ENCODE data around the gene GMDS.

The GMDS gene

GRCh38 chr6:1767481-1768246 is 477.7 kb downstream of the GMDS start:
- no peaks in the 10 kb centered on the region for H3K27me3 ChIP-seq
- intact Hi-C loops (cut with DNase I; ENCODE audit: low total_unique reads): no loop called here
- H3K27ac ChIP-seq: peak overlapping the region; percentile 47 to 75
- TF ChIP-seq, protein P1, sequence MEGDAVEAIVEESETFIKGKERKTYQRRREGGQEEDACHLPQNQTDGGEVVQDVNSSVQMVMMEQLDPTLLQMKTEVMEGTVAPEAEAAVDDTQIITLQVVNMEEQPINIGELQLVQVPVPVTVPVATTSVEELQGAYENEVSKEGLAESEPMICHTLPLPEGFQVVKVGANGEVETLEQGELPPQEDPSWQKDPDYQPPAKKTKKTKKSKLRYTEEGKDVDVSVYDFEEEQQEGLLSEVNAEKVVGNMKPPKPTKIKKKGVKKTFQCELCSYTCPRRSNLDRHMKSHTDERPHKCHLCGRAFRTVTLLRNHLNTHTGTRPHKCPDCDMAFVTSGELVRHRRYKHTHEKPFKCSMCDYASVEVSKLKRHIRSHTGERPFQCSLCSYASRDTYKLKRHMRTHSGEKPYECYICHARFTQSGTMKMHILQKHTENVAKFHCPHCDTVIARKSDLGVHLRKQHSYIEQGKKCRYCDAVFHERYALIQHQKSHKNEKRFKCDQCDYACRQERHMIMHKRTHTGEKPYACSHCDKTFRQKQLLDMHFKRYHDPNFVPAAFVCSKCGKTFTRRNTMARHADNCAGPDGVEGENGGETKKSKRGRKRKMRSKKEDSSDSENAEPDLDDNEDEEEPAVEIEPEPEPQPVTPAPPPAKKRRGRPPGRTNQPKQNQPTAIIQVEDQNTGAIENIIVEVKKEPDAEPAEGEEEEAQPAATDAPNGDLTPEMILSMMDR (IDR thresholded peaks at IDR 0.05): no peak
- no peaks in the 10 kb centered on the region for H3K36me3 ChIP-seq
- peak; percentile 75 to 86 for DNase-seq
- H3K9me3 ChIP-seq: no peaks in the 10 kb centered on the region
- H3K4me1 ChIP-seq: peaks cover 0 to 51% (median 33%) of the 10 kb centered on the region in 4 donors
- H3K4me3 ChIP-seq: no peak overlapping the region

DNA sequence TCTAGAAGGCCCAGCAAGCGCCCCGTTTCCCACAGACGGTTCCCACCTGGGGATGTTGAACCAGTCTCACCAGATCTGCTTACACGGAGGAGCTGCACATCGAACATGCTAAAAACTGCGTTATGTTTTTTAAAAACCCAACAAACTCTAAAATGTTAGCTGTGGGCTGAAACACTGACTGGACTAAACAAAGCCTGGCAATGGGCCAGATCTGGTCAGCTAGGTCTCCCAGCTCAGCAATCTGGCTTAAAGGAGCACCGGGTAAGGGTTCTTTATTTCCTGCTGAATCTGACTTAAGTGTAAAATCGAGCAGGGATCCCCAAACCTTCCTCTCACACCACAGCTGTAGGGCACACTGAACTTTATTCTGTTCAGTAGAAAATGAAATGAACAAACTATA is 478.8 kb downstream of the GMDS start:
- TF ChIP-seq, protein P1 (IDR thresholded peaks at IDR 0.05): no peak
- Histone ChIP-seq H3K9me3 (no peaks in the 10 kb centered on the region), H3K4me1 (peaks cover 0 to 51% (median 33%) of the 10 kb centered on the region in 4 donors), H3K36me3 (no peaks in the 10 kb centered on the region), H3K4me3 (no peak overlapping the region), H3K27me3 (no peaks in the 10 kb centered on the region), H3K27ac (peak overlapping the region; percentile 75 to 76)
- DNase-seq: no peak
- intact Hi-C loops (cut with DNase I; ENCODE audit: low total_unique reads): no loop called here

DNA sequence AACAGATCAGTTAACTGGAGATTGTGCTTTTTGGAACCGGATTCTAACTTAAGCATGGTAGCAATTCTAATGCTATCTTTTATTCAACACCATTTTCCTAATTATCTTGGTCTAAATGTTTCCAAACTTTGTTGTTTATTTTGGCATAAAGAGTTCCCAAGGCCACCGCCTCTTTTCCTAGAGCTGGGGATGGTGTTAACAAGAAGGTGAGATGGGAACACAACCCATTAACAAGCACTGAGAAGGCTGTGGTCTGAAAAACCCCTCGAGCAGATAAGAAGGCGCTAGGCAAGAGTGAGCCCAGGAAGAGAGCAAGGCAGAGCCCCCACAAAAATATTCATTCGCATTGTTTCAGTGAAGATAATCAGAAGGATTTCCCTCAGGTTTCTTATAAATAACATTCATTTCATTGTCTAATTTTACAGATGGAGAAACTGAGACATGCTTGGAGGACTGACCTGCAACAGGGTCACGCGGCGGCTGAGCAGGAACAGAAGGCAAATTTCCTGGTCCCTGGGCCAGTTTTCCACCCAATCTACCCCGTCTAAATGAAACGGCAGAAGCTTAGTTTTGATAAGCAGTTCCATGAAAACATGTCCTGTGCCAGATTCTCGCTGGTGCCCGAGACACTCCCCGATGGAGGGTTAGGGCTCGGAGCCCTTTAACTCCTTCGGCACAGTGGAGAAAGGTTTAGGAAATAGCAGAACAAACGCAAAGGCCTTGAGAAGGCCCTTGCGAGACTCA is 480.1 kb downstream of the GMDS start:
- Histone ChIP-seq H3K36me3 (no peaks in the 10 kb centered on the region), H3K4me3 (peak overlapping the region; percentile 6 to 33), H3K9me3 (no peaks in the 10 kb centered on the region), H3K27me3 (no peaks in the 10 kb centered on the region), H3K27ac (peak overlapping the region; percentile 75 to 76), H3K4me1 (peaks cover 0 to 51% (median 33%) of the 10 kb centered on the region in 4 donors)
- TF ChIP-seq, protein P1 (IDR thresholded peaks at IDR 0.05): no peak
- intact Hi-C loops (cut with DNase I; ENCODE audit: low total_unique reads): no loop called here
- DNase-seq: no peak

DNA sequence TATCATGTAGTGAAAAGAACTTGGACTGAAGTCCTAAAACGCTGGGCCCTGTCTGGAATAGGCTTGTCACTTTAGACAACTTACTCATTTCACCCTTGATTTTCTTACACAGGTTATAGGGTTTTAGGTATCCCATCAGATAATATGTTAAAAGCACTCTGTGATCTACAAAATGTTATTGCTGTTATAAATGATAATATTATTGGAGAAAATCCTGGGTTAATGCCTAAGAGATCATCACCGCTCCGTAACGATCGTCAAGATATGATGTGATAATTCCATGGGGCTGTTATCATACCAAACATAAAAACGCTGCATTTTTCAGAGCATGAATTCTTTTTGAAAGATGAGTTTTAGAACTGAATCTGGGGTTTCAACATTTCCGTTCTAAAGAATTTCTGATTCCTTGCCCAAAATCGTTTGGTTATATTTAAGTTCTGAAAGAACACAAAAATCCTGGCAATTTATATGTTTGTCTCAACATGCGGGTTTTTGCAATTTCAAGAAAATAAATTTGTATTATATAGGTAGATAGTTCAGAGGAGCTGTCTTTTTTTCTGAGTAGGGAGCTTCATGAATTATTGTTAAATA is 480.9 kb downstream of the GMDS start:
- TF ChIP-seq, protein P1 (IDR thresholded peaks at IDR 0.05): no peak
- Histone ChIP-seq H3K27ac (peak overlapping the region; percentile 75 to 76), H3K36me3 (no peaks in the 10 kb centered on the region), H3K4me1 (peaks cover 0 to 51% (median 33%) of the 10 kb centered on the region in 4 donors), H3K4me3 (peak overlapping the region; percentile 4 to 33), H3K9me3 (no peaks in the 10 kb centered on the region), H3K27me3 (no peaks in the 10 kb centered on the region)
- no peak for DNase-seq
- intact Hi-C loops (cut with DNase I; ENCODE audit: low total_unique reads): no loop called here

DNA sequence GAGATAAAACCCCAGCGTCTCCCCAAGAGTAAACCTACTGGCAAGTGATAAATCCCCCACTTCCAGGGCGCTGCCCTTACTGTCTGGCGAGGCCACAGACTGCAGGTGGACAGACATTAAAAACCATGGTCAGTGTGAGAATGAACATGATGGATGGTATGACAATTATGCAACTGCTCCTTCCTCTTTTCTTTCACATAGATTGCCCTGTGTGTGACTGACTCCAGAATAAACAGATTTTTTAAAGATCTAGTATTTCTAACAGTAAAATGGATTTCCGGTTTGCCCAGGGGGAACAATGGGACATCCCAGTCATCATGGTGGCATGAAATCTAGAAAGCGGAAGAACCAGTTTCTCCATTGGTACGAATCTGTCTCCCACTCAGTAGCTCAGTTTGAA is 482.0 kb downstream of the GMDS start:
- Histone ChIP-seq H3K27me3 (no peaks in the 10 kb centered on the region), H3K9me3 (no peaks in the 10 kb centered on the region), H3K27ac (peak overlapping the region; percentile 75 to 76), H3K36me3 (no peaks in the 10 kb centered on the region), H3K4me3 (no peak overlapping the region), H3K4me1 (peaks cover 0 to 51% (median 33%) of the 10 kb centered on the region in 4 donors)
- no peak for DNase-seq
- intact Hi-C loops (cut with DNase I; ENCODE audit: low total_unique reads): no loop called here
- TF ChIP-seq, protein P1 (IDR thresholded peaks at IDR 0.05): no peak

All from tibial artery (tissue), 4 donors.